Heart left ventricle (tissue), 16 donors: ENCODE measurements around the gene ARPP19. TPM values are rescaled to one million over a fixed set of nuclear protein-coding genes. Genes with fewer than 3 reads are reported as not detected.

Experiments
- ATAC-seq, 4 donors: fragments of 200-7000 bp; cut with Tn5 transposase; one replicate each; pipeline ENCODE4 v1.9.1; 2020 to 2022; ENCODE audit warnings: moderate library complexity in 4 of 4, mild to moderate bottlenecking in 3 of 4, moderate number of reproducible peaks in 1 of 4
- DNase-seq, 5 donors: peaks; one replicate each; pipeline ENCODE4 v3.0.0-alpha.2; 2020
- H3K27ac ChIP-seq, 12 donors: fragments of 200-600 bp; sonication (generic) in 4 of 12; one replicate each; pipeline versions ENCODE4 v1.5.0 to v1.8.0; 2016 to 2022; ENCODE audit warnings: mild to moderate bottlenecking in 2 of 12
- H3K27me3 ChIP-seq, 9 donors: fragments of 200-600 bp; sonication (generic) in 2 of 9; one replicate each; pipeline versions ENCODE4 v1.5.1 to v1.8.0; 2016 to 2022; ENCODE audit warnings: mild to moderate bottlenecking in 3 of 9
- H3K36me3 ChIP-seq, 9 donors: fragments of 200-600 bp; sonication (generic) in 2 of 9; one replicate each; pipeline versions ENCODE4 v1.5.0 to v1.8.0; 2018 to 2022; ENCODE audit warnings: mild to moderate bottlenecking in 2 of 9
- H3K4me1 ChIP-seq, 12 donors: fragments of 200-600 bp; sonication (generic) in 4 of 12; one replicate each; pipeline versions ENCODE4 v1.5.0 to v1.8.0; 2016 to 2022; ENCODE audit warnings: mild to moderate bottlenecking in 3 of 12
- H3K4me3 ChIP-seq, 12 donors: fragments of 200-600 bp; sonication (generic) in 4 of 12; one replicate each; pipeline versions ENCODE4 v1.5.0 to v1.8.0; 2017 to 2022; ENCODE audit warnings: mild to moderate bottlenecking in 9 of 12, moderate library complexity in 4 of 12
- H3K9me3 ChIP-seq, 12 donors: fragments of 200-600 bp; sonication (generic) in 4 of 12; one replicate each; pipeline versions ENCODE4 v1.5.0 to v1.8.0; 2016 to 2022; ENCODE audit warnings: mild to moderate bottlenecking in 1 of 12
- POLR2A ChIP-seq, 2 donors: fragments of 450-650 bp; IDR thresholded peaks; one replicate each; pipeline ENCODE4 v1.6.1; 2017; ENCODE audit warnings: antibody characterized with exemption in 2 of 2, mild to moderate bottlenecking in 2 of 2, moderate library complexity in 2 of 2
- WGBS, 4 donors: extraction: QIAGEN DNeasy Blood & Tissue Kit in 2 of 4; methylation state at CpG; one replicate each; pipeline versions ENCODE4 v1.1.5 to v1.1.7; 2013 to 2018; 5-methylcytosine and 5-hydroxymethylcytosine counted together
- intact Hi-C, 10 donors: fragments of 100-400 bp; cut with DNase I; formaldehyde crosslinking; loops; one replicate each; pipeline versions ENCODE4 v1.11.1 to v1.14.2; 2022
- polyA plus RNA-seq, 2 donors: library from polyadenylated mRNA; stranded (reverse); fragments of 200-250 nt; gene quantifications; one replicate each; pipeline ENCODE4 v1.2.3, GENCODE V29; 2013
- total RNA-seq, 9 donors: library from RNA; depleted of rRNA in 2 of 9; stranded (reverse); fragments of >200 nt in 2 of 9; fragmentation: NEBNext Ultra II Directional in 3 of 9; extraction: Animal tissue kit (Norgen Biotek cat#: 25700) in 3 of 9; gene quantifications; one replicate each; pipeline versions ENCODE4 v1.1.0 to v1.2.4, GENCODE V29; 2016 to 2023
- TF ChIP-seq, protein P1 (sequence below), 12 donors: fragments of 200-600 bp; sonication (generic) in 4 of 12; IDR thresholded peaks; one replicate each; pipeline versions ENCODE4 v1.5.0 to v1.8.0; 2018 to 2022; ENCODE audit warnings: antibody characterized with exemption in 12 of 12, mild to moderate bottlenecking in 5 of 12
- donor health status: ischemic (EF 13 %, LVEDD 7.1; RV severe dilation, severe dysfunction).
- donor health status: healthy with polysubstance abuse.
- donor health status: DM: no; HTN: yes; CAD: no.
- donor health status: DM: no; HTN: no; CAD: no.
- donor health status: ischemic (EF 25% LVEDD 6.9; RV normal size, moderate dysfunction).
- donor health status: ischemic (EF 25% LVEDD 5.7; RV mildly dilated, moderate dysfunction).
- donor health status: healthy.
- donor health status: DM: yes; HTN: yes; CAD: no.
- donor health status: ischemic (EF 35%, LVEDD 5.7; RV mildly dilated, moderate dysfunction).
- donor health status: nonischemic (EF 11% LVEDD 7.7; RV severe dilation, severe dysfunction).
- donor health status: DM: yes; HTN: yes; CAD: no.
- donor health status: PGD.
- donor health status: ischemic (EF 29% LVEDD 5.4; RV normal size, mild dysfunction).
- donor health status: nonischemic (EF 23%, LVEDD 6.1; RV moderate dilation, normal function).

ARPP19 gene
- total and polyA plus RNA-seq, 11 donors = 28.5 to 182 (median 147) TPM

DNA sequence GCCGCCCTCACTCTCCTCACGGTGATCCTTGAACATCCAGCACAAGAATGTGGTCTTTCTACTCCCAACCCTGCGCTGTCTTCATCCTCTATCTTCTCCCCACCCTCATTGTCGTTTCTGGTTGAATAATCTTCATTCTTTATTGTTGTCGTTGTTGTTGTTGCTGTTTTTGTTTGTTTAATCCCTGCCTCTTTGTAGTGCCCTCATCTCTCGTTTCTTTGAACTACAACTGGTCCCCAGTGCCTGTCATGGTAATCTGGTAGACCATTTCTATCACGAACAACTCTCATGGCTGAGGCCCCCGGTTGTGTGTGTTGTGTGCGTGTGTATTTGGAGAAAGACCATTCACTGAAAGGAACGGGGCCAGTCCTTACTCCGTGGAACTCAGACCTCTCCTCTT is 38.9 kb downstream of the ARPP19 start:
- intact Hi-C loops = loop anchor here in 3 of 10 donors (5.0 to 10.0 kb wide), 5 partner anchors 37 to 505 kb away; partner anchors contain the start of gene ARPP19 (in 1 of the 3)
- Histone ChIP-seq H3K27ac (no peak overlapping the region), H3K9me3 (no peaks in the 10 kb centered on the region), H3K27me3 (peaks cover 0 to 11% (median 0%) of the 10 kb centered on the region in 9 donors), H3K4me3 (peak overlapping the region in 10 of 12 donors; percentile 70 to 95 (median 82)), H3K4me1 (peaks cover 0 to 31% (median 15%) of the 10 kb centered on the region in 12 donors), H3K36me3 (no peaks in the 10 kb centered on the region)
- ATAC-seq (no peak), DNase-seq (no peak)
- WGBS, 4 donors = 43 to 59% (median 50%) methylated on average over 11 of the region's 11 CpGs
- TF ChIP-seq POLR2A (IDR thresholded peaks at IDR 0.05) = no peak
- TF ChIP-seq, protein P1, sequence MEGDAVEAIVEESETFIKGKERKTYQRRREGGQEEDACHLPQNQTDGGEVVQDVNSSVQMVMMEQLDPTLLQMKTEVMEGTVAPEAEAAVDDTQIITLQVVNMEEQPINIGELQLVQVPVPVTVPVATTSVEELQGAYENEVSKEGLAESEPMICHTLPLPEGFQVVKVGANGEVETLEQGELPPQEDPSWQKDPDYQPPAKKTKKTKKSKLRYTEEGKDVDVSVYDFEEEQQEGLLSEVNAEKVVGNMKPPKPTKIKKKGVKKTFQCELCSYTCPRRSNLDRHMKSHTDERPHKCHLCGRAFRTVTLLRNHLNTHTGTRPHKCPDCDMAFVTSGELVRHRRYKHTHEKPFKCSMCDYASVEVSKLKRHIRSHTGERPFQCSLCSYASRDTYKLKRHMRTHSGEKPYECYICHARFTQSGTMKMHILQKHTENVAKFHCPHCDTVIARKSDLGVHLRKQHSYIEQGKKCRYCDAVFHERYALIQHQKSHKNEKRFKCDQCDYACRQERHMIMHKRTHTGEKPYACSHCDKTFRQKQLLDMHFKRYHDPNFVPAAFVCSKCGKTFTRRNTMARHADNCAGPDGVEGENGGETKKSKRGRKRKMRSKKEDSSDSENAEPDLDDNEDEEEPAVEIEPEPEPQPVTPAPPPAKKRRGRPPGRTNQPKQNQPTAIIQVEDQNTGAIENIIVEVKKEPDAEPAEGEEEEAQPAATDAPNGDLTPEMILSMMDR (IDR thresholded peaks at IDR 0.05) = no peak

DNA sequence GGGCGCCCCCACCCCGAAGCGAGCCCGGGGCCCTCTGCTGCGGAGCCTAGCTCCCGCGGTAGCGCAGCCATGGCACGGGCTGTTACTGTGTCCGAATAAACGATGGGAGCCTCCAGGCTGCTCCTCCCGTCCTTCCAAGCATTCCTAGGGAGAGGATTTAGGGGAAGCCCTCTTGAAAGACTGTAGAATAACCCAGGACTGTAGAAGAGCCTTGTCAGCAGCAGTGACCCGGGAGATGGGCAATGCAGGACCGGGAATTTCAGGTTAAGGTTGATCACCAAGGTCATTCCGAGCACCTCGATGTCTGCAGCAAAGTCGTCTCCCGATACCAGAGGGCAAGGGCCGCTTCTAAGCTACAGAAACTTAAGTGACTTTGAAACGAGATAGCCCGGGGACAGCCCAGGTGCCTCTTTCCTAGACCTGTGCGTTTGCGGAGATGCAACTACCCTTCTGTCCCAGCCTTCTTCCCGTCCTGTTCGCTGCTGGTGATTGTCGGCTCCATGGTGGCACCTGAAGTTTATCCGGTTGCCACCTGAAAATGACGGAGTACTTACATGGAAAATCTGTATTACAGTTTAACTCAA is 39.4 kb downstream of the ARPP19 start:
- Histone ChIP-seq H3K27me3 (peaks cover 0 to 10% (median 0%) of the 10 kb centered on the region in 9 donors), H3K27ac (peak overlapping the region in 11 of 12 donors; percentile 62 to 93 (median 81)), H3K9me3 (no peaks in the 10 kb centered on the region), H3K36me3 (no peaks in the 10 kb centered on the region), H3K4me3 (peak overlapping the region; percentile 70 to 95 (median 80)), H3K4me1 (peaks cover 0 to 31% (median 15%) of the 10 kb centered on the region in 12 donors)
- DNase-seq = no peak
- ATAC-seq = peak in 1 of 4 donors; percentile 2
- intact Hi-C loops = loop anchor here in 3 of 10 donors (5.0 to 10.0 kb wide), 5 partner anchors 38 to 505 kb away; partner anchors contain the start of gene ARPP19 (in 1 of the 3)
- no peak for TF ChIP-seq POLR2A (IDR thresholded peaks at IDR 0.05)
- TF ChIP-seq, protein P1 (IDR thresholded peaks at IDR 0.05) = peak in 1 of 12 donors; percentile 4
- WGBS, 4 donors = 4 to 9% (median 7%) methylated on average over 22 to 28 of the region's 28 CpGs

DNA sequence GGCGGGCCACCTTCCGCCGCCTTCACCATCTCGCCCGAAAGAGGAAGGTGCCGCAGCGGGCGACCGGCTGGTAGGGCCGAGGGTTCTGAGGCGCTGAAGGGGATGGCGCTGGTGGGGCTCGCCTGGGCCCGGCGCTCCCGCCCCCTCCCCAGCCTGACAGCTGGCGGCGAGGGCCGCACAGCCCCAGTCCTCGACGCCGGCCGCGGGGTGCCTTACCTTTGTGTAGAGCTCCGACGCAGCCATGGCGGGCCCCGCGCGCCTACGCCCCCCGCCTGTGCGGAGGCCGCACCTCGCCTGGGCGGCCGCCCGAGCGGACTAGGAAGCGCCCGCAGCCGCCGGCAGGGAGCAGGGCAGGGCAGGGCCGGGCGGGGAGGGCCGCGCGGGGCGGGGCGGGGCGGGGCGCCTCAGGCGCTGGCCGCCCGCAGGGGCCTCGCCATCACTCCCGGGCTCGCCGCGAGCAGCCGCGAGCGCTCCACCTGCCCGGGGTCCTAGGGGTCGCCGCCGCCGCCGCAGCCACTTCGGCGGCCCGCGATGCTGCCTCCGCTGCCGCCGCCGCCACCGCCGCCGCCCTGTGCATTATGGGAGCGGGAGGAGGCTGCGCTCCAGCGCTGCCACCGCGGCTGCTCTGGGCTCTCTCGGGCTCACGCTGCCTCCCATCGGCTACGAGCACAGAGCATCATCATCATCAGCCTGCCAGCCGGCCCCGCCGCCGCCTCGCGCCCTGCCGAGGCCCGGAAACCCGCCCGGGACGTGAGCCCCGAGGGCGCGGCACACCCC is 40.1 kb downstream of the ARPP19 start, which contains the start of gene MYO5A:
TSS of gene MYO5A (minus strand) at position 317 of the 777 bp plus-strand sequence. CDS start at position 243, 74 bp downstream.
- peak within 1 kb of the TSS; percentile 70 to 95 (median 80) for H3K4me3 ChIP-seq
- TF ChIP-seq, protein P1 (IDR thresholded peaks at IDR 0.05) = peak in 6 of 12 donors; percentile 5 to 44 (median 32)
- TF ChIP-seq POLR2A (IDR thresholded peaks at IDR 0.05) = no peak
- peaks cover 0 to 6% (median 0%) of the 10 kb centered on the region in 9 donors for H3K27me3 ChIP-seq
- H3K27ac ChIP-seq = peak within 1 kb of the TSS; percentile 29 to 93 (median 80)
- 0 to 1% (median 0%) methylated on average over 13 to 103 of the region's 103 CpGs for WGBS, 4 donors
- H3K36me3 ChIP-seq = no peaks in the 10 kb centered on the region
- peaks cover 0 to 38% (median 15%) of the 10 kb centered on the region in 12 donors for H3K4me1 ChIP-seq
- intact Hi-C loops = loop anchor here in 3 of 10 donors (5.0 to 10.0 kb wide), 5 partner anchors 39 to 504 kb away; partner anchors contain the start of gene ARPP19 (in 1 of the 3)
- ATAC-seq = peak; percentile 74 to 94 (median 92)
- DNase-seq = peak; percentile 72 to 87 (median 78)
- no peaks in the 10 kb centered on the region for H3K9me3 ChIP-seq
